ENCODE measurements around the gene PHF21B. TPM values are rescaled to one million over a fixed set of nuclear protein-coding genes. Genes with fewer than 3 reads are reported as not detected.
"Not testable (repeated sequence)": the region's sequence is repeated elsewhere in the genome, so short reads cannot be mapped to it uniquely, and the experiment has no call there.

Gene PHF21B
- total RNA-seq, 1 donor: not detected

GRCh38 chr22:44968736-44969135 is 41.1 kb downstream of the PHF21B start:
- H3K4me1 ChIP-seq (ENCODE audit: insufficient read depth, low read length): no peaks in the 10 kb centered on the region
- no peak overlapping the region for H3K4me3 ChIP-seq (ENCODE audit: low read length)
- H3K9me3 ChIP-seq (ENCODE audit: low read depth, low read length): no peaks in the 10 kb centered on the region
- no peaks in the 10 kb centered on the region for H3K27me3 ChIP-seq (ENCODE audit: insufficient read depth, low read length)

GRCh38 chr22:44965171-44965570 is 44.6 kb downstream of the PHF21B start:
- no peak overlapping the region for H3K4me3 ChIP-seq (ENCODE audit: low read length)
- no peaks in the 10 kb centered on the region for H3K9me3 ChIP-seq (ENCODE audit: low read depth, low read length)
- no peaks in the 10 kb centered on the region for H3K27me3 ChIP-seq (ENCODE audit: insufficient read depth, low read length)
- H3K4me1 ChIP-seq (ENCODE audit: insufficient read depth, low read length): no peaks in the 10 kb centered on the region

- Histone ChIP-seq H3K9me3 (ENCODE audit: low read depth, low read length) (no peaks in the 10 kb centered on the region), H3K4me3 (ENCODE audit: low read length) (no peak overlapping the region), H3K27me3 (ENCODE audit: insufficient read depth, low read length) (no peaks in the 10 kb centered on the region), H3K4me1 (ENCODE audit: insufficient read depth, low read length) (no peaks in the 10 kb centered on the region)
Observed at GRCh38 chr22:44964722-44965078, 45.1 kb downstream of the PHF21B start.

GRCh38 chr22:44963832-44964721 is 45.7 kb downstream of the PHF21B start:
- no peak overlapping the region for H3K4me3 ChIP-seq (ENCODE audit: low read length)
- no peaks in the 10 kb centered on the region for H3K27me3 ChIP-seq (ENCODE audit: insufficient read depth, low read length)
- H3K9me3 ChIP-seq (ENCODE audit: low read depth, low read length): no peaks in the 10 kb centered on the region
- H3K4me1 ChIP-seq (ENCODE audit: insufficient read depth, low read length): no peaks in the 10 kb centered on the region

- H3K27me3 ChIP-seq (ENCODE audit: insufficient read depth, low read length): no peaks in the 10 kb centered on the region
- H3K4me3 ChIP-seq (ENCODE audit: low read length): no peak overlapping the region
- no peaks in the 10 kb centered on the region for H3K9me3 ChIP-seq (ENCODE audit: low read depth, low read length)
- H3K4me1 ChIP-seq (ENCODE audit: insufficient read depth, low read length): no peaks in the 10 kb centered on the region
Observed at GRCh38 chr22:44962741-44963454, 46.9 kb downstream of the PHF21B start.

GRCh38 chr22:44961682-44962081 is 48.1 kb downstream of the PHF21B start:
- not testable (repeated sequence) for H3K9me3 ChIP-seq (ENCODE audit: low read depth, low read length); H3K27me3 ChIP-seq (ENCODE audit: insufficient read depth, low read length); H3K4me3 ChIP-seq (ENCODE audit: low read length); H3K4me1 ChIP-seq (ENCODE audit: insufficient read depth, low read length)

- Histone ChIP-seq H3K27me3 (ENCODE audit: insufficient read depth, low read length) (no peaks in the 10 kb centered on the region), H3K4me3 (ENCODE audit: low read length) (no peak overlapping the region), H3K9me3 (ENCODE audit: low read depth, low read length) (no peaks in the 10 kb centered on the region), H3K4me1 (ENCODE audit: insufficient read depth, low read length) (no peaks in the 10 kb centered on the region)
Observed at GRCh38 chr22:44956840-44957767, 52.7 kb downstream of the PHF21B start.

GRCh38 chr22:44955102-44955501 is 54.7 kb downstream of the PHF21B start:
- no peaks in the 10 kb centered on the region for H3K4me1 ChIP-seq (ENCODE audit: insufficient read depth, low read length)

GRCh38 chr22:44954149-44954548 is 55.7 kb downstream of the PHF21B start:
- Histone ChIP-seq H3K9me3 (ENCODE audit: low read depth, low read length) (no peaks in the 10 kb centered on the region), H3K4me1 (ENCODE audit: insufficient read depth, low read length) (no peaks in the 10 kb centered on the region), H3K4me3 (ENCODE audit: low read length) (no peak overlapping the region), H3K27me3 (ENCODE audit: insufficient read depth, low read length) (no peaks in the 10 kb centered on the region)

More at GRCh38 chr22:44955102-44955501, 54.7 kb downstream of the PHF21B start:
- H3K4me3 ChIP-seq (ENCODE audit: low read length): no peak overlapping the region
- H3K9me3 ChIP-seq (ENCODE audit: low read depth, low read length): no peaks in the 10 kb centered on the region
- H3K27me3 ChIP-seq (ENCODE audit: insufficient read depth, low read length): no peaks in the 10 kb centered on the region

GRCh38 chr22:44952863-44953746 is 56.7 kb downstream of the PHF21B start:
- Histone ChIP-seq H3K9me3 (ENCODE audit: low read depth, low read length) (no peaks in the 10 kb centered on the region), H3K4me3 (ENCODE audit: low read length) (no peak overlapping the region), H3K4me1 (ENCODE audit: insufficient read depth, low read length) (no peaks in the 10 kb centered on the region), H3K27me3 (ENCODE audit: insufficient read depth, low read length) (no peaks in the 10 kb centered on the region)

- Histone ChIP-seq H3K4me3 (ENCODE audit: low read length) (no peak overlapping the region), H3K27me3 (ENCODE audit: insufficient read depth, low read length) (no peaks in the 10 kb centered on the region), H3K4me1 (ENCODE audit: insufficient read depth, low read length) (no peaks in the 10 kb centered on the region), H3K9me3 (ENCODE audit: low read depth, low read length) (no peaks in the 10 kb centered on the region)
Observed at GRCh38 chr22:44951510-44951816, 58.3 kb downstream of the PHF21B start.

- Histone ChIP-seq H3K4me3 (ENCODE audit: low read length) (no peak overlapping the region), H3K9me3 (ENCODE audit: low read depth, low read length) (no peaks in the 10 kb centered on the region), H3K27me3 (ENCODE audit: insufficient read depth, low read length) (no peaks in the 10 kb centered on the region), H3K4me1 (ENCODE audit: insufficient read depth, low read length) (no peaks in the 10 kb centered on the region)
Observed at GRCh38 chr22:44950806-44951509, 58.8 kb downstream of the PHF21B start.

GRCh38 chr22:44947846-44948245 is 62.0 kb downstream of the PHF21B start:
- H3K4me1 ChIP-seq (ENCODE audit: insufficient read depth, low read length): no peaks in the 10 kb centered on the region
- no peaks in the 10 kb centered on the region for H3K9me3 ChIP-seq (ENCODE audit: low read depth, low read length)
- no peaks in the 10 kb centered on the region for H3K27me3 ChIP-seq (ENCODE audit: insufficient read depth, low read length)
- no peak overlapping the region for H3K4me3 ChIP-seq (ENCODE audit: low read length)

- no peaks in the 10 kb centered on the region for H3K27me3 ChIP-seq (ENCODE audit: insufficient read depth, low read length)
Observed at GRCh38 chr22:44947049-44947448, 62.8 kb downstream of the PHF21B start.

More at GRCh38 chr22:44947049-44947448, 62.8 kb downstream of the PHF21B start:
- Histone ChIP-seq H3K4me1 (ENCODE audit: insufficient read depth, low read length) (no peaks in the 10 kb centered on the region), H3K4me3 (ENCODE audit: low read length) (no peak overlapping the region), H3K9me3 (ENCODE audit: low read depth, low read length) (no peaks in the 10 kb centered on the region)

All from mononuclear cell (primary cell).